HG03159 (cell line): Measurements from ENCODE around the gene AUH.
A peak's percentile ranks its signal among the peaks of the same experiment; 100 is the strongest.

Source experiments
- ATAC-seq: cut with Tn5 transposase; IDR thresholded peaks from one replicate; pipeline ENCODE4 v1.9.1; 2021; ENCODE audit warnings: mild to moderate bottlenecking, moderate library complexity; ENCODE audit not compliant: unreplicated experiment

The AUH gene

GRCh38 chr9:91192381-91193086 lies 169.2 kb downstream of the AUH start:
- ATAC-seq: peak; percentile 19

- ATAC-seq: peak; percentile 46
Observed at GRCh38 chr9:91191411-91192380, 170.0 kb downstream of the AUH start.

- no peak for ATAC-seq
Observed at GRCh38 chr9:91190062-91190461, 171.7 kb downstream of the AUH start.

GRCh38 chr9:91188719-91189590 lies 172.8 kb downstream of the AUH start:
- no peak for ATAC-seq

- ATAC-seq: no peak
Observed at GRCh38 chr9:91187965-91188344, 173.8 kb downstream of the AUH start.

- ATAC-seq: no peak
Observed at GRCh38 chr9:91187311-91187964, 174.3 kb downstream of the AUH start.

- no peak for ATAC-seq
Observed at GRCh38 chr9:91186632-91187108, 175.0 kb downstream of the AUH start.

- no peak for ATAC-seq
Observed at GRCh38 chr9:91185193-91185886, 176.4 kb downstream of the AUH start.

GRCh38 chr9:91182429-91183225 lies 179.1 kb downstream of the AUH start:
- no peak for ATAC-seq

- ATAC-seq: no peak
Observed at GRCh38 chr9:91181541-91181940, 180.2 kb downstream of the AUH start.

- ATAC-seq: no peak
Observed at GRCh38 chr9:91180930-91181268, 180.8 kb downstream of the AUH start.

GRCh38 chr9:91180240-91180929 lies 181.3 kb downstream of the AUH start:
- ATAC-seq: no peak

- no peak for ATAC-seq
Observed at GRCh38 chr9:91179237-91180138, 182.2 kb downstream of the AUH start.

- ATAC-seq: no peak
Observed at GRCh38 chr9:91178281-91179236, 183.2 kb downstream of the AUH start.

GRCh38 chr9:91177661-91178280 lies 183.9 kb downstream of the AUH start:
- no peak for ATAC-seq

GRCh38 chr9:91177081-91177480 lies 184.6 kb downstream of the AUH start:
- no peak for ATAC-seq
